ENCODE results near the gene DMC1.

DMC1 gene

DNA sequence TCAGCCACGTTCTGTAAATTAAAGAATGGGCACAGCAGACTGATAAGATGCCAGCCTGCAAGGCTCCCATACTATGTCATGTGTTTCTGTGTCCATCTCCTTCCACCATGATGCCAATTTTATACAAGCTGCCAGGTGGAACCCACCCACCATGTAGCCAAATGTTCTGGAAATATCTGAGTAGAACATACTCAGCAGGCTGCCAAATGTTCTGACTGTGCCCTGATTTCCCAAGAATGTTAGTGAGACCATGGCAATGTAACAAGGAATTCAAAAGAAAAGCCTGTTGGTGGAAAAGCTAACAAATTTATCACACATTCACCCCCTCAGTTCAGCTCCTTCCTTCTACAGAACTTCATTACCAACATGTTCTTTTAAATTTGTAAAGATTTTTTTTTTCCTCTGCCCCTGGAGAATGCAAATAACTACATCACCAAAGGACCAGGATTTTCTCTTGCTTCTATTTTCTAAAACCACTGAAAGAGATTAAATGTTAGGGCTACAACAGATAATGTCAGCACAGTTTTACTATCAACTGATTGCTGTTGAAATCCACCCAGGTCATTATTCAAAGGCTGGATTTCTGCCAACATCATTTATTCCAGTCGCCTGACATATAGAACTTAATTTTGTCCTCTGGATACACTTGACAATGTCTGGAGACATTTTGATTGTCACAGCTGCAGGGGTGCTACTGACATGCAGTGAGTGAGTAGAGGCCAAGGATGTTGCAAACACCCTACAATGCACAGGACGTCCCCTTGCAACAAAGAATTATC is 3.1 kb downstream of the DMC1 start:
- no peak overlapping the region for H3K4me3 ChIP-seq (ENCODE audit: low read length)
- no peak overlapping the region for H2AFZ ChIP-seq (ENCODE audit: low read length)
- H4K20me1 ChIP-seq (ENCODE audit: insufficient read depth, low read length), result no peaks in the 10 kb centered on the region
- H3K36me3 ChIP-seq (replicated peaks; ENCODE audit: insufficient read depth, low read length), result no peaks in the 10 kb centered on the region
- DNase-seq, result no peak
- H3K9me2 ChIP-seq (replicated peaks; ENCODE audit: insufficient read depth, low read length), result no peaks in the 10 kb centered on the region
- H3K9ac ChIP-seq (ENCODE audit: low read length), result no peak overlapping the region
- no peak overlapping the region for H3K27ac ChIP-seq (ENCODE audit: low read length)
- TF ChIP-seq, protein P1, sequence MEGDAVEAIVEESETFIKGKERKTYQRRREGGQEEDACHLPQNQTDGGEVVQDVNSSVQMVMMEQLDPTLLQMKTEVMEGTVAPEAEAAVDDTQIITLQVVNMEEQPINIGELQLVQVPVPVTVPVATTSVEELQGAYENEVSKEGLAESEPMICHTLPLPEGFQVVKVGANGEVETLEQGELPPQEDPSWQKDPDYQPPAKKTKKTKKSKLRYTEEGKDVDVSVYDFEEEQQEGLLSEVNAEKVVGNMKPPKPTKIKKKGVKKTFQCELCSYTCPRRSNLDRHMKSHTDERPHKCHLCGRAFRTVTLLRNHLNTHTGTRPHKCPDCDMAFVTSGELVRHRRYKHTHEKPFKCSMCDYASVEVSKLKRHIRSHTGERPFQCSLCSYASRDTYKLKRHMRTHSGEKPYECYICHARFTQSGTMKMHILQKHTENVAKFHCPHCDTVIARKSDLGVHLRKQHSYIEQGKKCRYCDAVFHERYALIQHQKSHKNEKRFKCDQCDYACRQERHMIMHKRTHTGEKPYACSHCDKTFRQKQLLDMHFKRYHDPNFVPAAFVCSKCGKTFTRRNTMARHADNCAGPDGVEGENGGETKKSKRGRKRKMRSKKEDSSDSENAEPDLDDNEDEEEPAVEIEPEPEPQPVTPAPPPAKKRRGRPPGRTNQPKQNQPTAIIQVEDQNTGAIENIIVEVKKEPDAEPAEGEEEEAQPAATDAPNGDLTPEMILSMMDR (IDR thresholded peaks at IDR 0.05; ENCODE audit: low read length), result no peak
- TF ChIP-seq EZH2 (optimal IDR thresholded peaks at IDR 0.05; ENCODE audit: low read depth, low read length), result no peak
- no peak for TF ChIP-seq EZH2phosphoT487 (IDR thresholded peaks at IDR 0.05; ENCODE audit: low read length)
- no peak overlapping the region for H3K4me2 ChIP-seq (ENCODE audit: low read depth, low read length)
- H3K79me2 ChIP-seq (ENCODE audit: low read length), result 0 out of 2 replicates have a peak, but pooled peaks cover 3% of the 10 kb centered on the region
- no peaks in the 10 kb centered on the region for H3K9me3 ChIP-seq (replicated peaks; ENCODE audit: insufficient read depth, low read length)
- H3K27me3 ChIP-seq (replicated peaks; ENCODE audit: insufficient read depth, low read length), result no peaks in the 10 kb centered on the region
- peaks cover 14% of the 10 kb centered on the region for H3F3A ChIP-seq (ENCODE audit: insufficient read depth, low read length)
- H3K4me1 ChIP-seq (ENCODE audit: low read length), result peaks cover 13% of the 10 kb centered on the region

DNA sequence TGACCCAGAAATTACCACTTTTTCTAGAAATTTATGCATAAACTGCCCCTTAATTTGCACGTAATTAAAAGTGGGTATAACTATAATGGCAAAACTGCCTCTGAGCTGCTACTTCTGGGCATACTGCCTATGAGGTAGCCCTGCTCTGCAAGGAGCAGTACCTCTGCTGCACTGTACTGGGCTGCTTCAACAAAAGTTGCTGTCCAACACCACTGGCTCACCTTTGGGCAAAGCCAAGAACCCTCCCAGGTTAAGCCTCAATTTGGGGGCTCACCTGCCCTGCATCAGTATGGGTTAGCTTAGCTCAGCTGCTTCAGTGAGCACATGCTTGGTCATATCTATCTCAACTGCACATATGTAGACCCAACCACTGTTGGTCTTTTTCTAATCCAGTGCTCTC is 4.5 kb downstream of the DMC1 start:
- Histone ChIP-seq H3K4me1 (ENCODE audit: low read length) (0 out of 2 replicates have a peak, but pooled peaks cover 6% of the 10 kb centered on the region), H2AFZ (ENCODE audit: low read length) (no peak overlapping the region), H3K9me3 (replicated peaks; ENCODE audit: insufficient read depth, low read length) (no peaks in the 10 kb centered on the region), H3K27ac (ENCODE audit: low read length) (no peak overlapping the region), H3K36me3 (replicated peaks; ENCODE audit: insufficient read depth, low read length) (no peaks in the 10 kb centered on the region), H3K79me2 (ENCODE audit: low read length) (no peaks in the 10 kb centered on the region), H3K9me2 (replicated peaks; ENCODE audit: insufficient read depth, low read length) (no peaks in the 10 kb centered on the region), H3K4me3 (ENCODE audit: low read length) (no peak overlapping the region), H3F3A (ENCODE audit: insufficient read depth, low read length) (peaks cover 4% of the 10 kb centered on the region; the same call in 1 of the 2 replicates), H4K20me1 (ENCODE audit: insufficient read depth, low read length) (no peaks in the 10 kb centered on the region), H3K27me3 (replicated peaks; ENCODE audit: insufficient read depth, low read length) (no peaks in the 10 kb centered on the region), H3K9ac (ENCODE audit: low read length) (no peak overlapping the region), H3K4me2 (ENCODE audit: low read depth, low read length) (no peak overlapping the region)
- DNase-seq, result no peak
- TF ChIP-seq, protein P1 (IDR thresholded peaks at IDR 0.05; ENCODE audit: low read length), result no peak
- TF ChIP-seq EZH2phosphoT487 (IDR thresholded peaks at IDR 0.05; ENCODE audit: low read length) (no peak), EZH2 (optimal IDR thresholded peaks at IDR 0.05; ENCODE audit: low read depth, low read length) (no peak)

- TF ChIP-seq, protein P1 (IDR thresholded peaks at IDR 0.05; ENCODE audit: low read length), result no peak
- Histone ChIP-seq H3K27ac (ENCODE audit: low read length) (no peak overlapping the region), H3K4me3 (ENCODE audit: low read length) (no peak overlapping the region), H3K9me2 (replicated peaks; ENCODE audit: insufficient read depth, low read length) (no peaks in the 10 kb centered on the region), H3K79me2 (ENCODE audit: low read length) (no peaks in the 10 kb centered on the region), H3F3A (ENCODE audit: insufficient read depth, low read length) (peaks cover 3% of the 10 kb centered on the region; the same call in 1 of the 2 replicates), H3K4me1 (ENCODE audit: low read length) (0 out of 2 replicates have a peak, but pooled peaks cover 5% of the 10 kb centered on the region), H3K9ac (ENCODE audit: low read length) (no peak overlapping the region), H3K4me2 (ENCODE audit: low read depth, low read length) (no peak overlapping the region), H2AFZ (ENCODE audit: low read length) (no peak overlapping the region), H3K27me3 (replicated peaks; ENCODE audit: insufficient read depth, low read length) (no peaks in the 10 kb centered on the region), H3K9me3 (replicated peaks; ENCODE audit: insufficient read depth, low read length) (no peaks in the 10 kb centered on the region), H3K36me3 (replicated peaks; ENCODE audit: insufficient read depth, low read length) (no peaks in the 10 kb centered on the region), H4K20me1 (ENCODE audit: insufficient read depth, low read length) (no peaks in the 10 kb centered on the region)
- no peak for DNase-seq
These were observed 5.3 kb downstream of the DMC1 start for GRCh38 chr22:38564669-38565068.
